Stimulated activated CD8-positive, alpha-beta memory T cell treated with anti-CD3 and anti-CD28 coated beads, Interleukin-12 subunit alpha, Interleukin-12 subunit beta, amount 100 ng/mL, for 1 hour (primary cell): ENCODE measurements around the gene CIC.

Source experiments
- DNase-seq: peaks from one replicate; pipeline ENCODE4 v3.0.0-alpha.2; 2020; ENCODE audit warnings: low read depth

The CIC gene

GRCh38 chr19:42268704-42269477, at the start of gene CIC:
TSS of gene CIC (plus strand) at chr19:42269252. CDS start at chr19:42271784, 2,532 bp downstream.
- peak; percentile 98 for DNase-seq

- DNase-seq: peak; percentile 93
Observed at GRCh38 chr19:42219812-42220750, 49.0 kb upstream of the CIC start, which contains the start of gene ZNF526. TSS of gene ZNF526 (plus strand) at chr19:42220312. CDS start at chr19:42224404, 4,092 bp downstream.

- DNase-seq: no peak
Observed at GRCh38 chr19:42220751-42221097, 48.3 kb upstream of the CIC start.

GRCh38 chr19:42224940-42225717, 43.9 kb upstream of the CIC start:
- no peak for DNase-seq

- no peak for DNase-seq
Observed at GRCh38 chr19:42225718-42226292, 43.2 kb upstream of the CIC start.

- DNase-seq: no peak
Observed at GRCh38 chr19:42226886-42227285, 42.2 kb upstream of the CIC start.

GRCh38 chr19:42228641-42229040, 40.4 kb upstream of the CIC start:
- no peak for DNase-seq

GRCh38 chr19:42229301-42229854, 39.7 kb upstream of the CIC start:
- DNase-seq: no peak

GRCh38 chr19:42229855-42230351, 39.1 kb upstream of the CIC start:
- DNase-seq: no peak

- DNase-seq: no peak
Observed at GRCh38 chr19:42230571-42230970, 38.5 kb upstream of the CIC start.

- DNase-seq: no peak
Observed at GRCh38 chr19:42232435-42232834, 36.6 kb upstream of the CIC start.

GRCh38 chr19:42233106-42233505, 35.9 kb upstream of the CIC start:
- DNase-seq: no peak

- DNase-seq: no peak
Observed at GRCh38 chr19:42233678-42234292, 35.3 kb upstream of the CIC start.

GRCh38 chr19:42234364-42234763, 34.7 kb upstream of the CIC start:
- no peak for DNase-seq

- DNase-seq: no peak
Observed at GRCh38 chr19:42235181-42235580, 33.9 kb upstream of the CIC start.

- no peak for DNase-seq
Observed at GRCh38 chr19:42239544-42240220, 29.4 kb upstream of the CIC start.

- no peak for DNase-seq
Observed at GRCh38 chr19:42241279-42241678, 27.8 kb upstream of the CIC start.

GRCh38 chr19:42242069-42242511, 27.0 kb upstream of the CIC start:
- no peak for DNase-seq

- peak; percentile 93 for DNase-seq
Observed at GRCh38 chr19:42242512-42243409, 26.3 kb upstream of the CIC start, which contains the start of gene GSK3A. TSS of gene GSK3A (minus strand) at chr19:42242602. CDS start at chr19:42242465, 137 bp downstream.
